KBM-7 (cell line): ENCODE results near the gene TUSC2.

Source experiments
- DNase-seq: peaks from one replicate; pipeline ENCODE4 v3.0.0-alpha.2; 2015
- in situ Hi-C: fragments of 300-500 bp; cut with MboI; formaldehyde crosslinking; loops from 2 replicates; pipeline ENCODE4 v1.14.3; 2020; ENCODE audit warnings: low sequenced_read_pairs, low pct_unique_long_range_greater_than_20kb, mixed read lengths

Gene TUSC2

GRCh38 chr3:50327943-50328691 lies at the start of gene TUSC2:
TSS of gene TUSC2 (minus strand) at chr3:50328223. CDS start at chr3:50328099, 124 bp downstream.
- in situ Hi-C loops, result no loop called here
- peak; percentile 96 for DNase-seq

- no peak for DNase-seq
- in situ Hi-C loops, result no loop called here
Observed at GRCh38 chr3:50375258-50375931, 47.4 kb upstream of the TUSC2 start.

- in situ Hi-C loops, result no loop called here
- DNase-seq, result no peak
Observed at GRCh38 chr3:50374363-50375257, 46.6 kb upstream of the TUSC2 start.

GRCh38 chr3:50373146-50374051 lies 45.4 kb upstream of the TUSC2 start:
- in situ Hi-C loops, result no loop called here

GRCh38 chr3:50372349-50372748 lies 44.3 kb upstream of the TUSC2 start:
- in situ Hi-C loops, result no loop called here
- no peak for DNase-seq

More at GRCh38 chr3:50373146-50374051, 45.4 kb upstream of the TUSC2 start:
- DNase-seq, result no peak

- DNase-seq, result no peak
- in situ Hi-C loops, result no loop called here
Observed at GRCh38 chr3:50371133-50371685, 43.2 kb upstream of the TUSC2 start.

- peak; percentile 82 for DNase-seq
- in situ Hi-C loops, result no loop called here
Observed at GRCh38 chr3:50370594-50370993, 42.6 kb upstream of the TUSC2 start.

GRCh38 chr3:50369012-50369670 lies 41.1 kb upstream of the TUSC2 start:
- in situ Hi-C loops, result no loop called here
- no peak for DNase-seq

- in situ Hi-C loops, result no loop called here
- no peak for DNase-seq
Observed at GRCh38 chr3:50365842-50366220, 37.8 kb upstream of the TUSC2 start.

GRCh38 chr3:50365080-50365841 lies 37.2 kb upstream of the TUSC2 start:
- DNase-seq, result peak; percentile 71
- in situ Hi-C loops, result no loop called here

- in situ Hi-C loops, result no loop called here
Observed at GRCh38 chr3:50364573-50365079, 36.6 kb upstream of the TUSC2 start.

GRCh38 chr3:50359760-50360110 lies 31.7 kb upstream of the TUSC2 start:
- in situ Hi-C loops, result no loop called here
- DNase-seq, result no peak

More at GRCh38 chr3:50364573-50365079, 36.6 kb upstream of the TUSC2 start:
- no peak for DNase-seq

GRCh38 chr3:50358911-50359759 lies 31.1 kb upstream of the TUSC2 start, which contains the start of gene TMEM115:
TSS of gene TMEM115 (minus strand) at chr3:50359521. CDS start at chr3:50359063, 458 bp downstream.
- DNase-seq, result peak; percentile 96
- in situ Hi-C loops, result no loop called here

- DNase-seq, result no peak
- in situ Hi-C loops, result no loop called here
Observed at GRCh38 chr3:50358355-50358910, 30.4 kb upstream of the TUSC2 start.

GRCh38 chr3:50357481-50357880 lies 29.5 kb upstream of the TUSC2 start:
- in situ Hi-C loops, result no loop called here

GRCh38 chr3:50356553-50356952 lies 28.5 kb upstream of the TUSC2 start:
- in situ Hi-C loops, result no loop called here
- DNase-seq, result peak; percentile 53

More at GRCh38 chr3:50357481-50357880, 29.5 kb upstream of the TUSC2 start:
- DNase-seq, result no peak
